Fibroblast of lung (primary cell): ENCODE measurements around the gene PACRG. TPM values are rescaled to one million over a fixed set of nuclear protein-coding genes. Genes with fewer than 3 reads are reported as not detected.

Experiments used
- DNase-seq, 2 donors: peaks; one replicate each; pipeline versions ENCODE4 v3.0.0 to v3.0.0-alpha.2; 2010; ENCODE audit warnings: low read depth in 2 of 2
- H2AFZ ChIP-seq: 2 replicates; pipeline ENCODE4 v1.5.1; 2012; ENCODE audit warnings: low read length, control low read depth, inconsistent platforms
- H3K27ac ChIP-seq: 2 replicates; pipeline ENCODE4 v1.5.1; 2011; ENCODE audit warnings: low read length, control low read depth; ENCODE audit not compliant: insufficient read depth
- H3K27me3 ChIP-seq: 2 replicates; pipeline ENCODE4 v1.5.1; 2011; ENCODE audit warnings: mild to moderate bottlenecking, low read length; ENCODE audit not compliant: control insufficient read depth, insufficient read depth
- H3K36me3 ChIP-seq: 2 replicates; pipeline ENCODE4 v1.5.1; 2011; ENCODE audit warnings: low read length; ENCODE audit not compliant: control insufficient read depth, insufficient read depth
- H3K4me1 ChIP-seq: 2 replicates; pipeline ENCODE4 v1.5.1; 2011; ENCODE audit warnings: low read length; ENCODE audit not compliant: control insufficient read depth, insufficient read depth; ENCODE audit errors: extremely low read depth
- H3K4me2 ChIP-seq: 2 replicates; pipeline ENCODE4 v1.5.1; 2011; ENCODE audit warnings: low read length, control low read depth; ENCODE audit not compliant: insufficient read depth; ENCODE audit errors: extremely low read depth
- H3K4me3 ChIP-seq, 4 experiments: fragments of 200-600 bp in 1 of 4; sonication (generic) in 1 of 4; replicated peaks in 1 of 4; 2 replicates each; pipeline ENCODE4 v1.5.1; 2011 to 2016; ENCODE audit warnings: low read length in 4 of 4, low read depth in 3 of 4, mild to moderate bottlenecking in 3 of 4, control low read depth in 2 of 4, inconsistent platforms in 1 of 4, mixed read lengths in 1 of 4; ENCODE audit not compliant: insufficient read depth in 1 of 4; ENCODE audit errors: control extremely low read depth in 1 of 4
- H3K79me2 ChIP-seq: 2 replicates; pipeline ENCODE4 v1.5.1; 2012; ENCODE audit warnings: mild to moderate bottlenecking, low read length, inconsistent platforms; ENCODE audit not compliant: control insufficient read depth, insufficient read depth
- H3K9ac ChIP-seq: 2 replicates; pipeline ENCODE4 v1.5.1; 2011; ENCODE audit warnings: mild to moderate bottlenecking, low read length, control low read depth; ENCODE audit not compliant: insufficient read depth
- H3K9me3 ChIP-seq: 2 replicates; pipeline ENCODE4 v1.5.1; 2012; ENCODE audit warnings: low read depth, low read length; ENCODE audit not compliant: control insufficient read depth, insufficient read depth
- H4K20me1 ChIP-seq: 2 replicates; pipeline ENCODE4 v1.5.1; 2011; ENCODE audit warnings: low read length; ENCODE audit not compliant: control insufficient read depth, insufficient read depth; ENCODE audit errors: extremely low read depth
- CTCF ChIP-seq, 2 donors: IDR thresholded peaks in 1 of 2; conservative IDR thresholded peaks in 1 of 2; 1 replicate in 1 of 2; 2 replicates in 1 of 2; pipeline ENCODE4 v1.5.1; 2011 to 2012; ENCODE audit warnings: low read length in 2 of 2, control low read depth in 1 of 2, inconsistent platforms in 1 of 2, low read depth in 1 of 2, mild to moderate bottlenecking in 1 of 2
- EZH2 ChIP-seq: IDR thresholded peaks from 2 replicates; pipeline ENCODE4 v1.5.1; 2012; ENCODE audit warnings: low read length, control low read depth, mild to moderate bottlenecking; ENCODE audit errors: missing control alignments
- polyA plus RNA-seq, 2 donors: library from polyadenylated mRNA; depleted of rRNA in 1 of 2; stranded (reverse) in 1 of 2; unstranded in 1 of 2; fragments of >200 nt; gene quantifications; 2 replicates each; pipeline ENCODE4 v1.2.1, GENCODE V29; 2011 to 2012; ENCODE audit warnings: missing spikeins in 1 of 2
- total RNA-seq: library from RNA; depleted of rRNA; stranded (reverse); fragments of >200 nt; gene quantifications from 2 replicates; pipeline ENCODE4 v1.2.1, GENCODE V29; 2014

The PACRG gene
- total and polyA plus RNA-seq, 2 donors (not counting 1 experiment from before 2014, with no cell fraction given): 0.30 to 0.66 TPM

- no peak for TF ChIP-seq CTCF (conservative IDR thresholded peaks at IDR 0.05 in 1 of 2, IDR thresholded peaks at IDR 0.05 in 1 of 2; ENCODE audit: low read depth in 1 of 2, low read length in 2 of 2)
- no peak overlapping the region for H3K4me2 ChIP-seq
Observed at GRCh38 chr6:163148451-163149278, 420.9 kb downstream of the PACRG start.

GRCh38 chr6:163149279-163149848 lies 421.6 kb downstream of the PACRG start:
- no peak for TF ChIP-seq EZH2
- no peak for TF ChIP-seq CTCF (conservative IDR thresholded peaks at IDR 0.05 in 1 of 2, IDR thresholded peaks at IDR 0.05 in 1 of 2; ENCODE audit: low read depth in 1 of 2, low read length in 2 of 2)
- H2AFZ ChIP-seq: no peak overlapping the region
- no peaks in the 10 kb centered on the region for H4K20me1 ChIP-seq
- H3K27me3 ChIP-seq: no peaks in the 10 kb centered on the region
- no peaks in the 10 kb centered on the region for H3K36me3 ChIP-seq
- no peaks in the 10 kb centered on the region for H3K79me2 ChIP-seq
- no peaks in the 10 kb centered on the region for H3K9me3 ChIP-seq
- H3K4me2 ChIP-seq: no peak overlapping the region
- no peak overlapping the region for H3K27ac ChIP-seq
- H3K4me3 ChIP-seq: no peak overlapping the region
- no peak for DNase-seq
- H3K4me1 ChIP-seq: no peaks in the 10 kb centered on the region
- no peak overlapping the region for H3K9ac ChIP-seq

More at GRCh38 chr6:163148451-163149278, 420.9 kb downstream of the PACRG start:
- H4K20me1 ChIP-seq: no peaks in the 10 kb centered on the region
- H3K36me3 ChIP-seq: no peaks in the 10 kb centered on the region
- H3K79me2 ChIP-seq: no peaks in the 10 kb centered on the region
- H3K9me3 ChIP-seq: no peaks in the 10 kb centered on the region
- no peaks in the 10 kb centered on the region for H3K27me3 ChIP-seq
- no peak for DNase-seq
- H3K27ac ChIP-seq: no peak overlapping the region
- no peaks in the 10 kb centered on the region for H3K4me1 ChIP-seq
- H3K4me3 ChIP-seq: no peak overlapping the region
- H2AFZ ChIP-seq: no peak overlapping the region
- H3K9ac ChIP-seq: no peak overlapping the region

- Histone ChIP-seq H2AFZ (no peak overlapping the region), H3K27me3 (no peaks in the 10 kb centered on the region), H3K9me3 (no peaks in the 10 kb centered on the region)
Observed at GRCh38 chr6:163151212-163151611, 423.4 kb downstream of the PACRG start.

More at GRCh38 chr6:163151212-163151611, 423.4 kb downstream of the PACRG start:
- no peaks in the 10 kb centered on the region for H3K79me2 ChIP-seq
- no peak overlapping the region for H3K4me2 ChIP-seq
- H3K27ac ChIP-seq: no peak overlapping the region
- H4K20me1 ChIP-seq: no peaks in the 10 kb centered on the region
- H3K4me3 ChIP-seq: no peak overlapping the region
- no peak for TF ChIP-seq CTCF (conservative IDR thresholded peaks at IDR 0.05 in 1 of 2, IDR thresholded peaks at IDR 0.05 in 1 of 2; ENCODE audit: low read depth in 1 of 2, low read length in 2 of 2)
- TF ChIP-seq EZH2: no peak
- no peaks in the 10 kb centered on the region for H3K36me3 ChIP-seq
- no peaks in the 10 kb centered on the region for H3K4me1 ChIP-seq
- H3K9ac ChIP-seq: no peak overlapping the region
- DNase-seq: peak in 1 of 2 donors; percentile 12
